Measurements from ENCODE around the gene PNRC1. TPM values are rescaled to one million over a fixed set of nuclear protein-coding genes. Genes with fewer than 3 reads are reported as not detected.

The PNRC1 gene
- 38.5 and 63.2 TPM in 2 replicates for total RNA-seq

DNA sequence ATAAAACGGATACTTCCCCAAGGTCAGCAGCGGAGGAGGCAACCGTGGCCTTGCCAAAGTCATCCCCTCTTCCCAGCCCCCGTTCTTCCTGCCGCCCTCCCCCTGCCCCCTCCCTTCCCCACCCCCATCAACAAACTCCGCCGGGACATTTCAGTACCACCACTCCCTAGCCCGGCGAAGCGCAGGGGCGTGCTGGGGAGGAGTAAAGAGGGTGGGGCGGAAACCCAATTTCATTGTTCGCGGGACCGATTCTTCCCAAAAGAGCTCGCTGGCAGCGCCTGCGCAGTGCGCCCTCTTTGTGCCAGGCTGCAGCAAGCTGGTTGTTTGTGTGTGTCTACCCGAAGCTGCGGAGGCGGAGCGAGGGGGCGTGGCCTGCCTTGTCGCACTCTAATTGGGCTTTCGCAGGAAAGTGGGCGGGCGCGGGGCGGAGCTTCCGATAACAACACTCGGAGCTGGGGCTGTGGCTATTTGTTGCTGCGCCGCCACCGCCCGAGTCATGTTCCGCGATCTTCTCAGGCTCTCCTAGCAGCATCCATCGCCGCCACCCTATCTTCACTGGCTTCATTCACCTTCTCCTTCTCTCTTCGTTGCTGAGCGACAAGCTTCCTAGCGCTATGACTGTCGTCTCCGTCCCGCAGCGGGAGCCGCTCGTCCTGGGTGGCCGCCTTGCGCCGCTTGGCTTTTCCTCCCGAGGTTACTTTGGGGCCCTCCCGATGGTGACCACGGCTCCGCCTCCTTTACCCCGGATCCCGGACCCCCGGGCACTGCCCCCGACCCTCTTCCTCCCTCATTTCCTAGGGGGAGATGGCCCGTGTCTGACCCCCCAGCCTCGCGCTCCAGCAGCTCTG, at the start of gene PNRC1:
TSS of gene PNRC1 (plus strand) at position 471 of the 848 bp plus-strand sequence. CDS start at position 615, 144 bp downstream.

DNA sequence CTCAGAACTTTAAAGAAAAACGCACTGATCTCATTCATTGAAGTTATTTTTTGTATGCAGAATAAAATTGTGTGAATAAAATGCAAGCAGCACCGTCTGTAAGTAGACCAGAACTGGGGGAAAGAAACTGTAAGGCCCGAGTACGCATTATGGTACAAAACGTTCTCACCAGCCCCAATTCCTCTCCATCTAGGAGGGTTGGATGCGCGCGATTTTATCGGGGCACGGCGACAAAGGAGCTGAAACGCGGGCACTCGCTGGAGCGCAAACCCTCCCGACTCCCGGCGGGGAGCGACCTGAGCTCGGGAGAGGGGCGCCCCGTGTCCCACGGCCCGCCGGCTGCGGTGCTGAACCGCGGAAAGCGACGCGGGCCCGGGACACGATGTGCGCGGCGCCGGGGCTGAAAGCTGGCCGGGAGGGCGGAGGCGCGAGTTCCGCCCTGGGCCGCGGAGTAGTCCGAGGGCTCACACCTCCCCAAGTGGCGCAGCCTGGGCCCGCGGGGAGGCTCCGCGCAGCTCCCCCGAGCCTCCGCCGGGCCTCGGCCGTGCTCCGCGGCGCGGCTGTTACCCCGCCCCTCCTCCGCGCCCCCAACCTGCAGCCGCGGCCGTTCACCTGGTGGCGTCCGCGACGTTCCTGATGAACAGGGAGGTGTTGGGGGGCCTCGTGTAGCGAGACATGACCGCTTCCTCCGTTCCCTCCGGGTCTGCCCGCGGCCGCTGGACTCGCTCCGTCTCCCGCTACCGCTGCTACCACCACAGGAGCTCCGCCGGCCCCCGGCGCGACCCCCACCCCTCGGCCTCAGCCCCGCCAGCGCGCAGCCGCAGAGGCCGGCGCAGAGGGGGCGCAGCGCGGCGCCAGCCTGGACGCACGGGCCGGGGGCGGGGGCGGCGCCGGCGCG, 36.9 kb downstream of the PNRC1 start, which contains the start of gene SRSF12:
TSS of gene SRSF12 (minus strand) at position 861 of the 898 bp plus-strand sequence. CDS start at position 677, 184 bp downstream.

Small RNA genes lying within 50 kb of the gene (small RNA-seq; reads per million reads assigned to genes)
- gene RN7SL336P (not detected), gene RNU2-61P (1.6 reads per million, percentile 73 among the genes with 10 or more reads in this experiment)

Other genes with a start within 250 kb of the PNRC1 start
- 12.9 and 30.7 TPM in 2 replicates for gene RNGTT, start 117.1 kb upstream of the PNRC1 start, total RNA-seq
- gene SRSF12, start 37.3 kb downstream of the PNRC1 start, total RNA-seq = under 0.01 and 0.37 TPM in 2 replicates
- 9.2 and 13.1 TPM in 2 replicates for gene PM20D2, start 65.3 kb downstream of the PNRC1 start, total RNA-seq
- gene GABRR1, start 136.6 kb downstream of the PNRC1 start, total RNA-seq = not detected in 2 replicates
- gene GABRR2, start 234.5 kb downstream of the PNRC1 start, total RNA-seq = 0.37 TPM in 1 of 2 replicates, not detected in the other

Measured in subcutaneous preadipocyte (primary cell).